Activated CD8-positive, alpha-beta T cell treated with anti-CD3 and anti-CD28 coated beads for 36 hours (primary cell): Measurements from ENCODE around the gene SMIM8. TPM values are rescaled to one million over a fixed set of nuclear protein-coding genes. Genes with fewer than 3 reads are reported as not detected.
"Not testable (repeated sequence)": the region's sequence is repeated elsewhere in the genome, so short reads cannot be mapped to it uniquely, and the experiment has no call there.

Source experiments
- ATAC-seq: fragments of 200-7000 bp; cut with Tn5 transposase; one replicate; pipeline ENCODE4 v1.10.0; 2021; ENCODE audit warnings: mild to moderate bottlenecking, moderate library complexity
- CTCF ChIA-PET: fragments of 350-600 bp; sonication (Branson Sonifier 250); formaldehyde crosslinking; loops from one replicate; lab custom pipeline; 2021; ENCODE audit warnings: antibody characterized with exemption; lab: Charles Lee
- POLR2A ChIA-PET: fragments of 350-600 bp; sonication (Branson Sonifier 250); formaldehyde crosslinking; loops from one replicate; lab custom pipeline; 2021; ENCODE audit warnings: antibody characterized with exemption; lab: Charles Lee
- DNase-seq: peaks from one replicate; pipeline ENCODE4 v3.0.0-alpha.2; 2020
- H3K27ac Mint-ChIP-seq: one replicate; pipeline ENCODE4 v1.8.0; 2021; ENCODE audit warnings: mild to moderate bottlenecking, mixed read lengths
- H3K27me3 Mint-ChIP-seq: one replicate; pipeline ENCODE4 v1.8.0; 2021; ENCODE audit warnings: mixed read lengths
- H3K36me3 Mint-ChIP-seq: one replicate; pipeline ENCODE4 v1.8.0; 2021; ENCODE audit warnings: low read depth, mixed read lengths
- H3K4me1 Mint-ChIP-seq: one replicate; pipeline ENCODE4 v1.8.0; 2021; ENCODE audit warnings: low read depth, mixed read lengths
- H3K4me3 Mint-ChIP-seq: one replicate; pipeline ENCODE4 v1.8.0; 2021; ENCODE audit warnings: mild to moderate bottlenecking, moderate library complexity, mixed read lengths
- H3K9me3 Mint-ChIP-seq: one replicate; pipeline ENCODE4 v1.8.0; 2021; ENCODE audit warnings: mixed read lengths
- CTCF ChIP-seq: fragments of 200-600 bp; IDR thresholded peaks from one replicate; pipeline ENCODE4 v1.8.0; 2022; ENCODE audit warnings: antibody characterized with exemption, mild to moderate bottlenecking
- intact Hi-C: fragments of 100-400 bp; cut with micrococcal nuclease; formaldehyde crosslinking; loops from one replicate; pipeline ENCODE4 v1.10.0; 2022
- total RNA-seq, 2 experiments: library from RNA; stranded (reverse); gene quantifications; one replicate each; pipeline ENCODE4 v1.2.3, GENCODE V29; 2021

The SMIM8 gene
- total RNA-seq, 2 experiments from 2014 or later: 10.7 to 11.9 TPM

- Mint-ChIP-seq H3K27ac (no peak overlapping the region), H3K27me3 (peaks cover 10% of the 10 kb centered on the region), H3K9me3 (no peaks in the 10 kb centered on the region), H3K4me1 (no peaks in the 10 kb centered on the region), H3K36me3 (no peaks in the 10 kb centered on the region), H3K4me3 (no peak overlapping the region)
- DNase-seq (no peak), ATAC-seq (no peak)
- intact Hi-C loops: no loop called here
- no peak for TF ChIP-seq CTCF
- POLR2A ChIA-PET: no interaction called here
- CTCF ChIA-PET: no interaction called here
These were observed 13.4 kb upstream of the SMIM8 start for GRCh38 chr6:87308970-87309369.

GRCh38 chr6:87312860-87313259 is 9.5 kb upstream of the SMIM8 start:
- DNase-seq (no peak), ATAC-seq (no peak)
- Mint-ChIP-seq H3K4me3 (no peak overlapping the region), H3K27me3 (peaks cover 11% of the 10 kb centered on the region), H3K4me1 (no peaks in the 10 kb centered on the region), H3K9me3 (no peaks in the 10 kb centered on the region), H3K27ac (no peak overlapping the region), H3K36me3 (no peaks in the 10 kb centered on the region)
- CTCF ChIA-PET: interaction anchor here (0.6 kb wide), 1 partner anchor 255 kb away, joined by 3 read pairs; no protein-coding TSS in a partner anchor
- TF ChIP-seq CTCF: no peak
- POLR2A ChIA-PET: no interaction called here
- intact Hi-C loops: loop anchor here (10.0 kb wide), 1 partner anchor 162 kb away; the partner anchor contains the start of gene SLC35A1

- ATAC-seq: no peak
These were observed 7.3 kb upstream of the SMIM8 start for GRCh38 chr6:87315071-87315470.

GRCh38 chr6:87319271-87319987 is 3.0 kb upstream of the SMIM8 start:
- intact Hi-C loops: loop anchor here (10.0 kb wide), 1 partner anchor 155 kb away; the partner anchor contains the start of gene SLC35A1
- no peak overlapping the region for H3K27ac Mint-ChIP-seq
- DNase-seq (no peak), ATAC-seq (no peak)
- H3K36me3 Mint-ChIP-seq: no peaks in the 10 kb centered on the region
- no peaks in the 10 kb centered on the region for H3K9me3 Mint-ChIP-seq
- H3K4me3 Mint-ChIP-seq: no peak overlapping the region
- peaks cover 3% of the 10 kb centered on the region for H3K27me3 Mint-ChIP-seq
- no peak for TF ChIP-seq CTCF
- ChIA-PET POLR2A (no interaction called here), CTCF (no interaction called here)
- H3K4me1 Mint-ChIP-seq: peaks cover 9% of the 10 kb centered on the region

More at GRCh38 chr6:87315071-87315470, 7.3 kb upstream of the SMIM8 start:
- no peaks in the 10 kb centered on the region for H3K4me1 Mint-ChIP-seq
- no peak for DNase-seq
- H3K4me3 Mint-ChIP-seq: no peak overlapping the region
- H3K27ac Mint-ChIP-seq: no peak overlapping the region
- CTCF ChIA-PET: no interaction called here
- H3K27me3 Mint-ChIP-seq: peaks cover 7% of the 10 kb centered on the region
- POLR2A ChIA-PET: no interaction called here
- no peaks in the 10 kb centered on the region for H3K9me3 Mint-ChIP-seq
- no peak for TF ChIP-seq CTCF
- no peaks in the 10 kb centered on the region for H3K36me3 Mint-ChIP-seq
- intact Hi-C loops: loop anchor here (10.0 kb wide), 1 partner anchor 160 kb away; the partner anchor contains the start of gene SLC35A1

GRCh38 chr6:87323880-87324279 is 1.5 kb downstream of the SMIM8 start:
- POLR2A ChIA-PET, H3K27me3 Mint-ChIP-seq, H3K36me3 Mint-ChIP-seq, DNase-seq, H3K9me3 Mint-ChIP-seq, H3K27ac Mint-ChIP-seq, ATAC-seq, CTCF ChIA-PET: not testable (repeated sequence)
- H3K4me1 Mint-ChIP-seq: peaks cover 14% of the 10 kb centered on the region
- intact Hi-C loops: loop anchor here (10.0 kb wide), 1 partner anchor 169 kb away; the partner anchor contains the start of gene ZNF292
- H3K4me3 Mint-ChIP-seq: peak overlapping the region; percentile 96
